ENCODE measurements around the gene RBMS3.
"Not testable (repeated sequence)": the region's sequence is repeated elsewhere in the genome, so short reads cannot be mapped to it uniquely, and the experiment has no call there.

DNA sequence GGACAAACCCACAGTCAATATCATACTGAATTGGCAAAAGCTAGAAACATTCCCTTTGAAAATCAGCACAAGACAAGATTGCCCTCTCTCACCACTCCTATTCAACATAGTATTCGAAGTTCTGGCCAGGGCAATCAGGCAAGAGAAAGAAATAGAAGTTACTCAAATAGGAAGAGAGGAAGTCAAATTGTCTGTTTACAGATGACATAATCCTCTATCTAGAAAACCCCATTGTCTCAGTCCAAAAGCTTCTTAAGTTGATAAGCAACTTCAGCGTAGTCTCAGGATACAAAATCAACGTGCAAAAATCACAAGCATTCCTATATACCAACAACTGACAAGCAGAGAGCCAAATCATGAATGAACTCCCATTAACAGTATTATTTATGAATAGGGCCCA lies 760.6 kb downstream of the RBMS3 start:
- TF ChIP-seq YY1 (IDR thresholded peaks at IDR 0.05; ENCODE audit: low read depth, low read length); BRCA1 (IDR thresholded peaks at IDR 0.05; ENCODE audit: low read depth, low read length); CTCF (IDR thresholded peaks at IDR 0.05; ENCODE audit: control extremely low read depth in 1 of 3, insufficient read depth in 1 of 3, low read depth in 1 of 3, low read length in 3 of 3); EZH2 (IDR thresholded peaks at IDR 0.05; ENCODE audit: low read depth, low read length, severe bottlenecking); SP1 (IDR thresholded peaks at IDR 0.05; ENCODE audit: low read depth, low read length): not testable (repeated sequence)
